HG02642 (cell line): ENCODE results near the gene SHOX.
"Not testable (repeated sequence)": the region's sequence is repeated elsewhere in the genome, so short reads cannot be mapped to it uniquely, and the experiment has no call there.

Experiments
- ATAC-seq: cut with Tn5 transposase; IDR thresholded peaks from one replicate; pipeline ENCODE4 v1.9.1; 2021; ENCODE audit warnings: mild to moderate bottlenecking; ENCODE audit not compliant: unreplicated experiment, poor library complexity

The SHOX gene

GRCh38 chrX:621705-622503, 8.7 kb upstream of the SHOX start:
- no peak for ATAC-seq

GRCh38 chrX:622802-623201, 7.8 kb upstream of the SHOX start:
- not testable (repeated sequence) for ATAC-seq

- no peak for ATAC-seq
These were observed 7.4 kb upstream of the SHOX start for GRCh38 chrX:623268-623598.

GRCh38 chrX:623599-624315, 6.8 kb upstream of the SHOX start:
- no peak for ATAC-seq

- ATAC-seq = no peak
These were observed 5.4 kb upstream of the SHOX start for GRCh38 chrX:625137-625691.

- ATAC-seq = not testable (repeated sequence)
These were observed 4.5 kb upstream of the SHOX start for GRCh38 chrX:626047-626446.

- ATAC-seq = no peak
These were observed 3.7 kb upstream of the SHOX start for GRCh38 chrX:626745-627509.

DNA sequence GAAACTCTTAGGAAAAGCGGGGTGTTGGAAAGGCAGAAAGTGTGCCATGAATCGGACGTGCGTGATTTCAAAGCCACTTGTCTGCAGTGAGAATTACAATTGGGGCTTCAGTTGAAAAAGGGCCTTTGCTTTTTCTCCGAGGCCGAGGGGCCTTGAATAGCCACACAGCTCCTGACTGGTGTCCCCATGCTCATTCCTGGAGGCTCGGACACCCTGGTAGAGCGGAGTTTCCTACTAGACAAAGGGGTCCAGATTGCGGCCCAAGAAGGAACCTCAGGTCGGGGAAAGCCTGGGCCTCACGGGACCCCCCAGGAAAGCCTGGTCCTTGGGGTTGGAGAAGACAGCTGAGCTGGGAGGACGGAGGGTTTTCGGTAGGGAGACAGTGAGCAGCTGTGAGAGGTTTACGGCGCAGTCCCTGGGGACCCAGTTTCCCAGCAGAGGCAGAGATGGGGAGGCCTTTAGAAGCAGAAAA, 3.0 kb upstream of the SHOX start:
- ATAC-seq = no peak

DNA sequence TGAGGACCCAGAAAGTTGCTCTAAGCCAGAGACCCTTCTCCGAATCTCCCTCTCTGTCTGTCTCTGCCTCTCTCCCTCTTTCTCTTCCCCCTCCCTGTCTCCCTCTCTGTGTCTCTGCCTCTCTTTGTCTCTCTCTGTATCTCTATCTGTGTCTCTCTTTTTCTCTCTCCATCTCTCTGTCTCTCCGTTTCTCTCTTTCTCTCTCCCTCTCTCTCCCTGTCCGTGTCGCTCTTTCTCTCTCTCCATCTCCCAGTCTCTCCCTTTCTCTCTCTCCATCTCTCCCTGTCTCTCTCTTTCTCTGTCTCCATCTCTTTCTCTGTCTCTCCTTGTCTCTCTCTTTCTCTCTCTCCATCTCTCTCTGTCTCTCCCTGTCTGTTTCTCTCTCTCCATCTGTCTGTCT, 2.6 kb upstream of the SHOX start:
- ATAC-seq = no peak

- no peak for ATAC-seq
These were observed 1.2 kb upstream of the SHOX start for GRCh38 chrX:629230-630006.

- no peak for ATAC-seq
These were observed 482 bp upstream of the SHOX start for GRCh38 chrX:630007-630611.

DNA sequence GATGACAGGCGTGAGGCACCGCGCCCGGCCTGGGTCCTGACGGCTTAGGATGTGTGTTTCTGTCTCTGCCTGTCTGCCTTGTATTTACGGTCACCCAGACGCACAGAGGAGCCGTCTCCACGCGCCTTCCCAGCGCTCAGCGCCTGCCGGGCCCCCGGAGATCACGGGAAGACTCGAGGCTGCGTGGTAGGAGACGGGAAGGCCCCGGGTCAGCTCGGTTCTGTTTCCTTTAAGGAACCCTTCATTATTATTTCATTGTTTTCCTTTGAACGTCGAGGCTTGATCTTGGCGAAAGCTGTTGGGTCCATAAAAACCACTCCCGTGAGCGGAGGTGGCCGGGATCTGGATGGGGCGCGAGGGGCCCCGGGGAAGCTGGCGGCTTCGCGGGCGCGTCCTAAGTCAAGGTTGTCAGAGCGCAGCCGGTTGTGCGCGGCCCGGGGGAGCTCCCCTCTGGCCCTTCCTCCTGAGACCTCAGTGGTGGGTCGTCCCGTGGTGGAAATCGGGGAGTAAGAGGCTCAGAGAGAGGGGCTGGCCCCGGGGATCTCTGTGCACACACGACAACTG, 1.3 kb downstream of the SHOX start:
- no peak for ATAC-seq

- ATAC-seq = no peak
These were observed 1.9 kb downstream of the SHOX start for GRCh38 chrX:632366-633042.

DNA sequence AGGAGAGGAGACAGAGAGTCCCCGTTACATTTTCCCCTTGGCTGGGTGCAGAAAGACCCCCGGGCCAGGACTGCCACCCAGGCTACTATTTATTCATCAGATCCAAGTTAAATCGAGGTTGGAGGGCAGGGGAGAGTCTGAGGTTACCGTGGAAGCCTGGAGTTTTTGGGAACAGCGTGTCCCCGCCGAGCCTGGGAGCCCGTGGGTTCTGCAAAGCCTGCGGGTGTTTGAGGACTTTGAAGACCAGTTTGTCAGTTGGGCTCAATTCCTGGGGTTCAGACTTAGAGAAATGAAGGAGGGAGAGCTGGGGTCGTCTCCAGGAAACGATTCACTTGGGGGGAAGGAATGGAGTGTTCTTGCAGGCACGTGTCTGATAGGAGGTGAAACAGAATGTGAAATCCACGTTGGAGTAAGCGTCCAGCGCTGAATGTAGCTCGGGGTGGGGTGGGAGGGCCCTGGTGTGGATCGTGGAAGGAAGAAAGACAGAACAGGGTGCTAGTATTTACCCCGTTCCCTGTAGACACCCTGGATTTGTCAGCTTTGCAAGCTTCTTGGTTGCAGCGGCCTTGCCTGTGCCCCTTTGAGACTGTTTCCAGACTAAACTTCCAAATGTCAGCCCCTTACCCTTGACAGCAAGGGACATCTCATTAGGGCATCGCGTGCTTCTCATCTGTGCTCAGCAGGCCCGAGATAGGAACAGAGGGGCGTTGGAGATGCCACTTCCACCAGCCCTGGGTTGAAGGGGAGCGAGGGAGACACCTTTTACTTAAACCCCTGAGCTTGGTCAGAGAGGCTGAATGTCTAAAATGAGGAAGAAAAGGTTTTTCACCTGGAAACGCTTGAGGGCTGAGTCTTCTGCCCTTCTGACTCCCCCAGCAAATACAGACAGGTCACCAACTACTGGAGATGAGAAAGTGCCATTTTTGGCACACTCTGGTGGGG, 2.7 kb downstream of the SHOX start:
- no peak for ATAC-seq

DNA sequence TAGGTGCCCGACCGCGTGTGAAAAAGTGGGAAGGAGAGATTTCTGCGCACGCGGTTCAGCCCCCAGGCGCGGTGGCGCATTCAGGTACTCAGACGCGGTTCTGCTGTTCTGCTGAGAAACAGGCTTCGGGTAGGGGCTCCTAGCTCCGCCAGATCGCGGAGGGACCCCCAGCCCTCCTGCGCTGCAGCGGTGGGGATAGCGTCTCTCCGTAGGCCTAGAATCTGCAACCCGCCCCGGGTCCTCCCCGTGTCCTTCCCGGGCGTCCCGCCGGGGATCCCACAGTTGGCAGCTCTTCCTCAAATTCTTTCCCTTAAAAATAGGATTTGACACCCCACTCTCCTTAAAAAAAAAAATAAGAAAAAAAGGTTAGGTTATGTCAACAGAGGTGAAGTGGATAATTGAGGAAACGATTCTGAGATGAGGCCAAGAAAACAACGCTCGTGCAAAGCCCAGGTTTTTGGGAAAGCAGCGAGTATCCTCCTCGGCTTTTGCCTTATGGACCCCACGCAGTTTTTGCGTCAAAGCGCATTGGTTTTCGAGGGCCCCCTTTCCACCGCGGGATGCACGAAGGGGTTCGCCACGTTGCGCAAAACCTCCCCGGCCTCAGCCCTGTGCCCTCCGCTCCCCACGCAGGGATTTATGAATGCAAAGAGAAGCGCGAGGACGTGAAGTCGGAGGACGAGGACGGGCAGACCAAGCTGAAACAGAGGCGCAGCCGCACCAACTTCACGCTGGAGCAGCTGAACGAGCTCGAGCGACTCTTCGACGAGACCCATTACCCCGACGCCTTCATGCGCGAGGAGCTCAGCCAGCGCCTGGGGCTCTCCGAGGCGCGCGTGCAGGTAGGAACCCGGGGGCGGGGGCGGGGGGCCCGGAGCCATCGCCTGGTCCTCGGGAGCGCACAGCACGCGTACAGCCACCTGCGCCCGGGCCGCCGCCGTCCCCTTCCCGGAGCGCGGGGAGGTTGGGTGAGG, 3.7 kb downstream of the SHOX start:
- no peak for ATAC-seq

DNA sequence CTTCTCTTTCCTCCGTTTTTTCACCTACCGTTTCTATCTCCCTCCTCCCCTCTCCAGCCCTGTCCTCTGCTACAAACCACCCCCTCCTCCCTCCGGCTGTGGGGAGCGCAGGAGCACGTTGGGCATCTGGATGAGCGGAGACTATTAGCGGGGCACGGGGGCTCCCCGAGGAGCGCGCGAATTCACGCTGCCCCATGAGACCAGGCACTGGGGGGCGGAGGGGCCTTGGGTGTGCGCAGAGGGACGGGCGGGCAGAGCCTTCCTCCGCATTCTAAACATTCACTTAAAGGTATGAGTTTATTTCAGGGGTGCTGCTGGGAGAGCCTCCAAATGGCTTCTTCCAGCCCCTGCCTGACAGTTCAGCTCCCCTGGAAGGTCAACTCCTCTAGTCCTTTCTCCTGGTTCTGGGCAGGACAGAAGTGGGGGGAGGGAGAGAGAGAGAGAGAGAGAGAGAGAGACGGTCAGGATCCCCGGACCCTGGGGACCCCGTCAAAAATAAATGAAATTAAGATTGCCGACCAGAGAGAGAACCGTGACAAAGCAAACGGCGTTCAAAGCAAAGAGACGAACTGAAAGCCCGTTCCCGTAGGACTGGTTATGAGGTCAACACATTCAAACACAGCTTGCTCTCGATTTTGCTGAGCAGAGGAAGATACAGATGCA, 5.0 kb downstream of the SHOX start:
- no peak for ATAC-seq
